GM12865 (cell line): Measurements from ENCODE around the gene MT1G.

Experiments used
- DNase-seq: peaks from one replicate; pipeline ENCODE4 v3.0.0; 2010; ENCODE audit warnings: low read depth
- H3K4me3 ChIP-seq: 2 replicates; pipeline ENCODE4 v1.5.1; 2011; ENCODE audit warnings: mild to moderate bottlenecking, low read depth, low read length, control low read depth
- TF ChIP-seq, protein P1 (sequence below): IDR thresholded peaks from 2 replicates; pipeline ENCODE4 v1.5.1; 2011; ENCODE audit warnings: low read length, control low read depth, low read depth, inconsistent platforms; ENCODE audit not compliant: insufficient read depth; ENCODE audit errors: missing control alignments

Gene MT1G

DNA sequence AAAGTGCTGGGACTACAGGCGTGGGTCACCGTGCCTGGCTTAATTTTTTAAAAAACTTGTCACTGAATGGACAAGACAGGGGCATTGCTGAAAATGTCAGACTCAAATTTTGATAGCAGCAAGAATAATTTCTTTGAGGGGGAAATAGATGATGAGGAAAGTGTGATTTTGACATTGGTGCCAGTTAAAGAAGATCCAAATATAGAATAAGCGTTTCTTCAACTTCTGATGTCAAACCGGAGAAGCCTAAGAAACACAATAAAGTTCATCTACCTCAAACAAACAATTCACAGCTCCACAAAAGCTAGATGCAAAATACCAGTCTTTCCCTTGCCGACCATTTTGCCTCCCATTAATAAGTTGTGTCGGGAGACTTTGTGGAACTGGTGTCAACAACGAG lies 18.9 kb upstream of the MT1G start:
- DNase-seq: no peak
- H3K4me3 ChIP-seq: no peak overlapping the region
- TF ChIP-seq, protein P1, sequence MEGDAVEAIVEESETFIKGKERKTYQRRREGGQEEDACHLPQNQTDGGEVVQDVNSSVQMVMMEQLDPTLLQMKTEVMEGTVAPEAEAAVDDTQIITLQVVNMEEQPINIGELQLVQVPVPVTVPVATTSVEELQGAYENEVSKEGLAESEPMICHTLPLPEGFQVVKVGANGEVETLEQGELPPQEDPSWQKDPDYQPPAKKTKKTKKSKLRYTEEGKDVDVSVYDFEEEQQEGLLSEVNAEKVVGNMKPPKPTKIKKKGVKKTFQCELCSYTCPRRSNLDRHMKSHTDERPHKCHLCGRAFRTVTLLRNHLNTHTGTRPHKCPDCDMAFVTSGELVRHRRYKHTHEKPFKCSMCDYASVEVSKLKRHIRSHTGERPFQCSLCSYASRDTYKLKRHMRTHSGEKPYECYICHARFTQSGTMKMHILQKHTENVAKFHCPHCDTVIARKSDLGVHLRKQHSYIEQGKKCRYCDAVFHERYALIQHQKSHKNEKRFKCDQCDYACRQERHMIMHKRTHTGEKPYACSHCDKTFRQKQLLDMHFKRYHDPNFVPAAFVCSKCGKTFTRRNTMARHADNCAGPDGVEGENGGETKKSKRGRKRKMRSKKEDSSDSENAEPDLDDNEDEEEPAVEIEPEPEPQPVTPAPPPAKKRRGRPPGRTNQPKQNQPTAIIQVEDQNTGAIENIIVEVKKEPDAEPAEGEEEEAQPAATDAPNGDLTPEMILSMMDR: no peak

DNA sequence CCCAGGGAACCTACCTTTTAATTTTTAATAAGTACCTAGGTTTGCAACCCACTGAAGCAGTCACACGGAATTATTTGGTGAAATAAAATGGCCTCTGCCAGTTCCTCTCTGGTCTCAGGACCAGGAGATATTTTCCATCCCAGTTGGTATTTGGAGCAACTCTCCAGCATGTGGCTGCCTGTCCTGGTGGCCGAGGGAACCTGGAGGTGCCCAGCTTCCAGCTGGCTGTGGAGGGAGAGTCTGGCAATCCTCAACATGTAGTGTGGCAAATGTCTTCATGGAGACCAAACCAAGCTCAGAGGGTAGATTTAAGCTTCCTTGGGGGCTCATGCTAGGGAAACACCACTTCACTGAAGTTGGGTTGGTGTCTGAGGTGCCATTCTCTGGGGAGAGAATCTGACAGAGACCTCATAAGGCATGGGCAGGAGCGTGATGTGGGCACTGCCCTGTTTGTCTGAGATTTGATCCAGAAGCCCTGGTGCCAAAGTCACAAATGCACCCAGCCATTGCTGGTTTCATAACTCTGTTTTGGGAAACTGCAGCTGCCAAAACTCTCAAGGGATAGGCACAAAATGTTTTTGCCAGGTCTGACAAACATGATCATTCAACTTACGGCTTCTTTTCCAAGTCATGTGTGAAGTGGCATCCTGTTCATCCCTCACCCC lies 17.2 kb upstream of the MT1G start:
- no peak overlapping the region for H3K4me3 ChIP-seq
- DNase-seq: no peak
- TF ChIP-seq, protein P1: no peak

DNA sequence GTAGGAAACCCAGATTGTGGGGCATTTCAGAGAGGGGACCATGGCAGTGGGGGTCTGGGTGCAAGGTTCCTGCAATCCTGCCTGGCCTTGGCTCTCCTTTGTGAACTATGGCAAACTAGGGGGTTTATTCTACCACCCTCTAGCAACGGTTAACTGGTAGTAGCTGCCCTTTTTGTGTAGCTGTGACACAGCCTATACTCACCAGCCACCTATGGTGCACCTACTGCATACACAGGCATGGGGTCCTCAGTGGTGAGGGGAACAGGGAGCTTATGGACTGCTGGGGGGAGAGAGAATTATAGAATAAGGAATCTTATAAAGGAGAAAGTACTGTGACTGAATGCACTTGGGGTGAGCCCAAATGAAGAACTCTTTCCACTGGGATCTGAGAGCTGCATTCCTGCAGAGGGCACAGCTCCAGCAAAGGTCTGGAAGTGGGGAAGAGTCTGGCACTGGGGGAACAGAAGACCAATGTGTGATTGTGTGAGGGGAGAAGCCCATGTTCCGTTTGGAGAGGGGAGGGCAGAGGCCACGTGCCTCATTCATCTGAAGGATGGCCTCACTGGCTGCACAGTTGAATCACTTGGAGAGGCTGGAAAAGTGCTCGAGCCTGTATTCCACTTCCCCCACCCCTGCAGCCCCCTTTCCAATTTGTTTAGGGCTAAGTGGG lies 16.5 kb upstream of the MT1G start:
- no peak overlapping the region for H3K4me3 ChIP-seq
- TF ChIP-seq, protein P1: no peak
- DNase-seq: no peak

DNA sequence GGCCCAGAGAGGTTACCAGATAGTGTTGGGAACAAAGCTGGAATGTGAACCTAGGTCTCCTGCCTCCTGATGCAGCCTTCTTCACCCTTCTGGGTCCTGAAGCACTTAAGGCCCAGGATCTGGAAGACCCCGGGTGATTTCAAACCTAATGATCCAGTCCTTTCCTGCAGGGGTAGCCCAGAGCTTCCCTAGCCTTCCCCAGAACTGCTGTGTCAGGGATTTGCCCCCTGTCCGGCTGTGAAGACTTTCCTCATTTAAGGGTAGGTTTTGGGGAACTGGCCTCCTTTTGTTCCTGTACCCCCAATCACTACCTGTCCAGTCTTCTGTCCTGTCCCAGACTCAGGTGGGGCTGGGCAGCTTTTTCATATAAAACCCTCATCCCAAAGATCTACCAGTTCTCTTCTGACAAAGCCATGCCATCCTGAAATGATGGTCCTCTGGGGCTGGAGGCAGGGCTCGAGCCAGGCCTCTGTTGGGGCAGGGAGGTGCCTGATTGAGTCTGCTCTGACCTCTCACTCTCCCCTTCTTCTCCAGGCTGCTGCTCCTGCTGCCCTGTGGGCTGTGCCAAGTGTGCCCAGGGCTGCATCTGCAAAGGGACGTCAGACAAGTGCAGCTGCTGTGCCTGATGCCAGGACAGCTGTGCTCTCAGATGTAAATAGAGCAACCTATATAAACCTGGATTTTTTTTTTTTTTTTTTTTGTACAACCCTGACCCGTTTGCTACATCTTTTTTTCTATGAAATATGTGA lies 15.7 kb upstream of the MT1G start:
- no peak overlapping the region for H3K4me3 ChIP-seq
- no peak for DNase-seq
- TF ChIP-seq, protein P1: no peak

DNA sequence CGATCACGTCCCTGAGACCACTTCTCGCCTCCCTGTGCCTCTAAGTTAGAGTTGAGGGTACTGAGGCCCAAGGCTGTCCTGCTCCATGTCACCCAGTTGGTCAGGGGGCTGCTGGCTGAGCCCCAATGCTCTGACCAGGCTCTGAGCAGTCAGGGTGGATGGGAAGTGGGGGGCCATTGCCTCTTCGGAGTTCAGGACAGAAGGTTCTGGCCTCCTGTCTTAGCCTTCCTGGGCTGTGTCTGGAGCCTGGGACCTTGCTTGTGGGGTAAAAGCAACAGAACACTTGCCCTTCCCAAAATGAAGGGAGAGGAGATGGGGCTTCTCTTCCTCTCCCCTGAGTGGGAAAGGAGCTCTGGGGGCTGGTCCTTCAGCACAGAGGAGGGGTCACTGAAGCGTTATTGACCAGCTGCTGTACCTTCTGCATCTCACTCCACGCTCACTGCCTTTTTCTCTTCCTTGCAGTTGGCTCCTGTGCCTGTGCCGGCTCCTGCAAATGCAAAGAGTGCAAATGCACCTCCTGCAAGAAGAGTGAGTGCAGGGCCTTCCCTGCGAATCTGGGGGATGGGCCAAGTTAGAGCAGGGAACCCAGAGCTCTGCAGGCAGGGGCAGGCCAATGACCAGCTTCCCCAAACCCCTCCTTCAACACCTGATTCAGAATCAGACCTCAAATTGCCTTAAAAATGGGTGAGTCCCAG lies 15.0 kb upstream of the MT1G start:
- TF ChIP-seq, protein P1: no peak
- no peak for DNase-seq
- H3K4me3 ChIP-seq: peak overlapping the region; percentile 63

DNA sequence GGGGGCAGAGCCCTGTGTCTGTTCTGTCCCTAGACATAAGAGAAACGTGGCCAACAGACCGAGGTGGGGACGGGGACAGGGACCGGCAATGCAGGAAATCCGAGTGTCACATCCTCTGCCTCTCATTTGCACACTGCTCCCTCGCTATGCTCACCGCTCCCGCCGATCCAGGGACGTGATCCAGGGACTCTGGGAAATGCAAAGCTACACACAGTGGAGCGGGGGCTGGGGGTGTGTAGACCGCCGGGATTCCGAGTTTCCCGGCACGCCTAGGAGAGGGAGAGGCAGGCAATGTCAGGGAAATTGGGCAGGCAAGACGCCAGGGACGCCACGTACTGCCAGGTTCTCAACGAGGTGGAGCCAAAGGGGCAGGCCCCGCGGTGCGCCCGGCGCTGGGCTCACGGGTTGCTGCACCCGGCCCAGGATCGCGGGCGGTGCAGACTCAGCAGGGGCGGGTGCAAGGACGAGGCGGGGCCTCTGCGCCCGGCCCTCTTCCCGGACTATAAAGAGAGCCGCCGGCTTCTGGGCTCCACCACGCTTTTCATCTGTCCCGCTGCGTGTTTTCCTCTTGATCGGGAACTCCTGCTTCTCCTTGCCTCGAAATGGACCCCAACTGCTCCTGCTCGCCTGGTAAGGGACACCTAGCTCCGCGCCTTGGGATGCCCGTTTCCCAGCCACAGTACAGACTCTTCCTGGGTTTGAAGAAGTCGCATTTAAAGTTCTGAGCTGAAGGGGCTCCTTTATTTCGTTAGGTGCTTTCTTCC lies 14.3 kb upstream of the MT1G start, which contains the start of gene MT1X:
Gene MT1X, plus strand, starts transcription at position 532 of the 764 bp plus-strand sequence. Its CDS starts 71 bp downstream, at position 603.
- TF ChIP-seq, protein P1: no peak
- peak; percentile 94 for DNase-seq
- peak within 1 kb of the TSS; percentile 63 for H3K4me3 ChIP-seq
